Stimulated activated naive CD8-positive, alpha-beta T cell treated with anti-CD3 and anti-CD28 coated beads, Interleukin-15, Interleukin-2, amounts not matched to agents 100 ng/mL and 50 ng/mL, for 24 hours (primary cell): ENCODE measurements around the gene MUC4.

Experiments
- H3K27ac Mint-ChIP-seq: one replicate; pipeline ENCODE4 v1.8.0; 2021; ENCODE audit warnings: mild to moderate bottlenecking, mixed read lengths
- H3K27me3 Mint-ChIP-seq: one replicate; pipeline ENCODE4 v1.8.0; 2021; ENCODE audit warnings: mixed read lengths
- H3K36me3 Mint-ChIP-seq: one replicate; pipeline ENCODE4 v1.8.0; 2021; ENCODE audit warnings: low read depth, mixed read lengths
- H3K4me1 Mint-ChIP-seq: one replicate; pipeline ENCODE4 v1.8.0; 2021; ENCODE audit warnings: low read depth, mixed read lengths
- H3K4me3 Mint-ChIP-seq: one replicate; pipeline ENCODE4 v1.8.0; 2021; ENCODE audit warnings: mild to moderate bottlenecking, mixed read lengths
- H3K9me3 Mint-ChIP-seq: one replicate; pipeline ENCODE4 v1.8.0; 2021; ENCODE audit warnings: mixed read lengths

MUC4 gene

GRCh38 chr3:195767792-195768191, 43.9 kb downstream of the MUC4 start:
- H3K27me3 Mint-ChIP-seq, result peaks cover 4% of the 10 kb centered on the region
- no peak overlapping the region for H3K4me3 Mint-ChIP-seq
- no peaks in the 10 kb centered on the region for H3K9me3 Mint-ChIP-seq
- H3K36me3 Mint-ChIP-seq, result no peaks in the 10 kb centered on the region
- no peaks in the 10 kb centered on the region for H3K4me1 Mint-ChIP-seq
- no peak overlapping the region for H3K27ac Mint-ChIP-seq

- H3K27me3 Mint-ChIP-seq, result peaks cover 4% of the 10 kb centered on the region
- H3K4me3 Mint-ChIP-seq, result no peak overlapping the region
- H3K36me3 Mint-ChIP-seq, result no peaks in the 10 kb centered on the region
- no peaks in the 10 kb centered on the region for H3K4me1 Mint-ChIP-seq
- no peaks in the 10 kb centered on the region for H3K9me3 Mint-ChIP-seq
- H3K27ac Mint-ChIP-seq, result no peak overlapping the region
Observed at GRCh38 chr3:195766671-195767070, 45.1 kb downstream of the MUC4 start.

GRCh38 chr3:195764961-195765706, 46.6 kb downstream of the MUC4 start:
- H3K4me1 Mint-ChIP-seq, result no peaks in the 10 kb centered on the region
- no peaks in the 10 kb centered on the region for H3K9me3 Mint-ChIP-seq
- no peaks in the 10 kb centered on the region for H3K36me3 Mint-ChIP-seq
- peaks cover 13% of the 10 kb centered on the region for H3K27me3 Mint-ChIP-seq
- no peak overlapping the region for H3K4me3 Mint-ChIP-seq
- no peak overlapping the region for H3K27ac Mint-ChIP-seq

GRCh38 chr3:195763843-195764825, 47.6 kb downstream of the MUC4 start:
- H3K36me3 Mint-ChIP-seq, result no peaks in the 10 kb centered on the region
- H3K27ac Mint-ChIP-seq, result no peak overlapping the region
- H3K4me3 Mint-ChIP-seq, result no peak overlapping the region
- no peaks in the 10 kb centered on the region for H3K4me1 Mint-ChIP-seq
- H3K27me3 Mint-ChIP-seq, result peaks cover 20% of the 10 kb centered on the region
- no peaks in the 10 kb centered on the region for H3K9me3 Mint-ChIP-seq

- Mint-ChIP-seq H3K36me3 (no peaks in the 10 kb centered on the region), H3K27me3 (peaks cover 25% of the 10 kb centered on the region), H3K4me3 (no peak overlapping the region), H3K4me1 (no peaks in the 10 kb centered on the region), H3K27ac (no peak overlapping the region), H3K9me3 (no peaks in the 10 kb centered on the region)
Observed at GRCh38 chr3:195763076-195763830, 48.5 kb downstream of the MUC4 start.

- peaks cover 31% of the 10 kb centered on the region for H3K27me3 Mint-ChIP-seq
- no peak overlapping the region for H3K4me3 Mint-ChIP-seq
Observed at GRCh38 chr3:195762611-195763010, 49.1 kb downstream of the MUC4 start.

GRCh38 chr3:195762249-195762585, 49.5 kb downstream of the MUC4 start:
- peaks cover 32% of the 10 kb centered on the region for H3K27me3 Mint-ChIP-seq
- H3K36me3 Mint-ChIP-seq, result no peaks in the 10 kb centered on the region
- no peak overlapping the region for H3K4me3 Mint-ChIP-seq
- no peaks in the 10 kb centered on the region for H3K9me3 Mint-ChIP-seq
- H3K4me1 Mint-ChIP-seq, result no peaks in the 10 kb centered on the region
- H3K27ac Mint-ChIP-seq, result no peak overlapping the region

More at GRCh38 chr3:195762611-195763010, 49.1 kb downstream of the MUC4 start:
- Mint-ChIP-seq H3K4me1 (no peaks in the 10 kb centered on the region), H3K9me3 (no peaks in the 10 kb centered on the region), H3K36me3 (no peaks in the 10 kb centered on the region), H3K27ac (no peak overlapping the region)

GRCh38 chr3:195761567-195762248, 50.0 kb downstream of the MUC4 start:
- H3K27me3 Mint-ChIP-seq, result peaks cover 36% of the 10 kb centered on the region

GRCh38 chr3:195761123-195761566, 50.6 kb downstream of the MUC4 start:
- Mint-ChIP-seq H3K27me3 (peaks cover 37% of the 10 kb centered on the region), H3K27ac (no peak overlapping the region), H3K4me3 (no peak overlapping the region), H3K36me3 (no peaks in the 10 kb centered on the region), H3K4me1 (no peaks in the 10 kb centered on the region), H3K9me3 (no peaks in the 10 kb centered on the region)

More at GRCh38 chr3:195761567-195762248, 50.0 kb downstream of the MUC4 start:
- H3K4me3 Mint-ChIP-seq, result no peak overlapping the region
- no peaks in the 10 kb centered on the region for H3K36me3 Mint-ChIP-seq
- H3K27ac Mint-ChIP-seq, result no peak overlapping the region
- no peaks in the 10 kb centered on the region for H3K9me3 Mint-ChIP-seq
- no peaks in the 10 kb centered on the region for H3K4me1 Mint-ChIP-seq

- H3K4me3 Mint-ChIP-seq, result no peak overlapping the region
- H3K4me1 Mint-ChIP-seq, result peaks cover 3% of the 10 kb centered on the region
- H3K9me3 Mint-ChIP-seq, result no peaks in the 10 kb centered on the region
- peaks cover 37% of the 10 kb centered on the region for H3K27me3 Mint-ChIP-seq
- H3K27ac Mint-ChIP-seq, result no peak overlapping the region
- no peaks in the 10 kb centered on the region for H3K36me3 Mint-ChIP-seq
Observed at GRCh38 chr3:195760345-195761122, 51.2 kb downstream of the MUC4 start.

- Mint-ChIP-seq H3K4me3 (no peak overlapping the region), H3K4me1 (peaks cover 3% of the 10 kb centered on the region), H3K9me3 (no peaks in the 10 kb centered on the region), H3K36me3 (no peaks in the 10 kb centered on the region), H3K27ac (no peak overlapping the region), H3K27me3 (peaks cover 37% of the 10 kb centered on the region)
Observed at GRCh38 chr3:195758721-195759353, 52.9 kb downstream of the MUC4 start.

GRCh38 chr3:195757827-195758226, 53.9 kb downstream of the MUC4 start:
- Mint-ChIP-seq H3K4me1 (peaks cover 3% of the 10 kb centered on the region), H3K27me3 (peaks cover 33% of the 10 kb centered on the region), H3K36me3 (no peaks in the 10 kb centered on the region), H3K4me3 (no peak overlapping the region), H3K27ac (no peak overlapping the region), H3K9me3 (no peaks in the 10 kb centered on the region)

- H3K27me3 Mint-ChIP-seq, result peaks cover 33% of the 10 kb centered on the region
- H3K27ac Mint-ChIP-seq, result no peak overlapping the region
- peaks cover 3% of the 10 kb centered on the region for H3K4me1 Mint-ChIP-seq
- no peaks in the 10 kb centered on the region for H3K9me3 Mint-ChIP-seq
- H3K4me3 Mint-ChIP-seq, result no peak overlapping the region
- no peaks in the 10 kb centered on the region for H3K36me3 Mint-ChIP-seq
Observed at GRCh38 chr3:195757438-195757770, 54.3 kb downstream of the MUC4 start.
